A549 (cell line): ENCODE results near the gene USP36. TPM values are rescaled to one million over a fixed set of nuclear protein-coding genes. Genes with fewer than 3 reads are reported as not detected.
"Not testable (repeated sequence)": the region's sequence is repeated elsewhere in the genome, so short reads cannot be mapped to it uniquely, and the experiment has no call there.

Source experiments
- ATAC-seq, 2 experiments: fragments of 200-7000 bp in 1 of 2; fragments of >200 bp in 1 of 2; cut with Nextera tagmentation in 1 of 2; cut with Tn5 transposase in 1 of 2; 3 replicates each; pipeline versions ENCODE4 v1.8.0 to v1.9.1; 2018 to 2020; ENCODE audit warnings: mild to moderate bottlenecking in 1 of 2, moderate library complexity in 1 of 2
- CTCF ChIA-PET: fragments of 300-600 bp; sonication (Branson Sonifier 250); formaldehyde crosslinking; extraction: SDS; loops from one replicate; lab custom pipeline; 2021; ENCODE audit warnings: antibody characterized with exemption, inconsistent platforms; lab: Yijun Ruan, JAX
- POLR2A ChIA-PET: fragments of 350-600 bp; formaldehyde crosslinking; extraction: SDS; loops from one replicate; lab custom pipeline; 2021; ENCODE audit warnings: antibody characterized with exemption, inconsistent platforms; lab: Yijun Ruan, JAX
- DNase-seq, 2 experiments: peaks; one replicate each; pipeline versions ENCODE4 v3.0.0 to v3.0.0-alpha.2; 2011 to 2016; ENCODE audit warnings: low read depth in 1 of 2, low spot score in 1 of 2
- FAIRE-seq: peaks from 2 replicates; lab custom pipeline; 2011; peaks lifted over from hg19 to GRCh38; lab: Jason Lieb, UNC
- H3K27ac ChIP-seq, 2 experiments: fragments of >200 bp; sonication (Bioruptor Twin); formaldehyde crosslinking; 3 replicates each; pipeline ENCODE4 v1.5.1; 2016 to 2017
- H3K4me1 ChIP-seq: fragments of >200 bp; sonication (Bioruptor Twin); formaldehyde crosslinking; 3 replicates; pipeline ENCODE4 v1.6.1; 2016
- H3K4me2 ChIP-seq: fragments of >200 bp; sonication (Bioruptor Twin); formaldehyde crosslinking; 3 replicates; pipeline ENCODE4 v1.6.1; 2016
- H3K4me3 ChIP-seq: fragments of >200 bp; sonication (Bioruptor Twin); formaldehyde crosslinking; 3 replicates; pipeline ENCODE4 v1.5.1; 2016
- H3K9me3 ChIP-seq: fragments of >200 bp; sonication (Bioruptor Twin); formaldehyde crosslinking; 3 replicates; pipeline ENCODE4 v1.6.1; 2016
- BHLHE40 ChIP-seq: IDR thresholded peaks from 2 replicates; pipeline ENCODE4 v1.6.1; 2012; ENCODE audit warnings: low read depth, low read length, inconsistent platforms
- CHD4 ChIP-seq: fragments of 200-600 bp; sonication (generic); IDR thresholded peaks from 2 replicates; pipeline ENCODE4 v1.6.1; 2016; ENCODE audit warnings: antibody characterized with exemption, mild to moderate bottlenecking, borderline replicate concordance
- E2F6 ChIP-seq: IDR thresholded peaks from 2 replicates; pipeline ENCODE4 v1.6.1; 2012; ENCODE audit warnings: low read depth, borderline replicate concordance
- ELK1 ChIP-seq: fragments of 150-350 bp; IDR thresholded peaks from 2 replicates; pipeline ENCODE4 v1.6.1; 2014; ENCODE audit warnings: low read depth, mild to moderate bottlenecking, low read length
- EP300 ChIP-seq, 2 experiments: fragments of >200 bp; sonication (Bioruptor Twin); formaldehyde crosslinking; IDR thresholded peaks; 2 replicates in 1 of 2; 3 replicates in 1 of 2; pipeline ENCODE4 v1.6.1; 2016 to 2017
- HES2 ChIP-seq: fragments of >200 bp; sonication (Bioruptor Twin); formaldehyde crosslinking; IDR thresholded peaks from 2 replicates; pipeline ENCODE4 v1.6.1; 2016
- HMGXB4 ChIP-seq: fragments of 250-450 bp; sonication (Bioruptor Pico); IDR thresholded peaks from 2 replicates; pipeline ENCODE4 v1.5.0; 2021; ENCODE audit warnings: mild to moderate bottlenecking, moderate library complexity, borderline replicate concordance
- KDM1A ChIP-seq: fragments of 200-600 bp; sonication (generic); IDR thresholded peaks from 2 replicates; pipeline ENCODE4 v1.6.1; 2016; ENCODE audit warnings: low read depth, mild to moderate bottlenecking
- MAFK ChIP-seq: fragments of 450-650 bp; IDR thresholded peaks from 2 replicates; pipeline ENCODE4 v1.6.1; 2014; ENCODE audit not compliant: partially characterized antibody
- MAX ChIP-seq: IDR thresholded peaks from 2 replicates; pipeline ENCODE4 v1.6.1; 2012
- NR3C1 ChIP-seq: fragments of >200 bp; sonication (Bioruptor Twin); formaldehyde crosslinking; IDR thresholded peaks from 3 replicates; pipeline ENCODE4 v1.6.1; 2017
- POLR2A ChIP-seq: IDR thresholded peaks from 2 replicates; pipeline ENCODE4 v1.6.1; 2012; ENCODE audit warnings: mild to moderate bottlenecking, low read length
- RARB ChIP-seq: fragments of 250-450 bp; sonication (Bioruptor Pico); IDR thresholded peaks from 2 replicates; pipeline ENCODE4 v1.8.0; 2021; ENCODE audit warnings: mild to moderate bottlenecking, moderate library complexity
- RNF2 ChIP-seq: fragments of 200-600 bp; sonication (generic); IDR thresholded peaks from 2 replicates; pipeline ENCODE4 v1.6.1; 2016; ENCODE audit warnings: low read depth, mild to moderate bottlenecking, antibody characterized with exemption, moderate library complexity, borderline replicate concordance
- TFCP2L1 ChIP-seq: fragments of 250-450 bp; sonication (Bioruptor Pico); IDR thresholded peaks from 2 replicates; pipeline ENCODE4 v1.5.0; 2021; ENCODE audit warnings: mild to moderate bottlenecking
- USF2 ChIP-seq: fragments of 450-650 bp; IDR thresholded peaks from 2 replicates; pipeline ENCODE4 v1.6.1; 2014; ENCODE audit warnings: antibody characterized with exemption
- ZSCAN20 ChIP-seq: fragments of 250-450 bp; sonication (Bioruptor Pico); IDR thresholded peaks from 2 replicates; pipeline ENCODE4 v1.8.0; 2022; ENCODE audit warnings: mild to moderate bottlenecking, moderate library complexity
- WGBS: methylation state at CpG from one replicate; pipeline ENCODE4 v1.1.6; 2017; ENCODE audit errors: missing lambda C conversion rate; 5-methylcytosine and 5-hydroxymethylcytosine counted together
- polyA plus RNA-seq, 4 experiments: library from polyadenylated mRNA; depleted of rRNA in 3 of 4; stranded (reverse); fragments of >200 nt; fragmentation: RNase III in 1 of 4; extraction: RNeasy Plus Mini Kit Qiagen cat#74134 plus additional on column Dnase treatment in 1 of 4; gene quantifications; 2 replicates in 3 of 4; 3 replicates in 1 of 4; pipeline ENCODE4 v1.2.3, GENCODE V29; 2011 to 2017

Gene USP36
- polyA plus RNA-seq, 2 of the 4 experiments (the other 2 are of a cell fraction), result 41.1 to 49.0 TPM

GRCh38 chr17:78781893-78782304, 58.7 kb downstream of the USP36 start, which contains the start of gene CYTH1 (continued):
- TF ChIP-seq RARB (no peak), RNF2 (no peak), TFCP2L1 (no peak), HES2 (no peak)

- H3K27ac ChIP-seq, result peak overlapping the region; percentile 87 to 97
- H3K4me2 ChIP-seq, result peak overlapping the region; percentile 91
- ChIA-PET CTCF (interaction anchor here (2.0 kb wide), 1 partner anchor 11 kb away, joined by 5 read pairs; no protein-coding TSS in a partner anchor), POLR2A (no interaction called here)
- H3K4me3 ChIP-seq, result peak overlapping the region; percentile 98
- DNase-seq, result peak in 1 of 2 experiments; percentile 41
- ATAC-seq, result peak; percentile 31 to 32
- H3K9me3 ChIP-seq, result no peaks in the 10 kb centered on the region
- H3K4me1 ChIP-seq, result peaks cover 18% of the 10 kb centered on the region
- TF ChIP-seq EP300 (IDR thresholded peaks at IDR 0.05), result no peak
- TF ChIP-seq KDM1A, result no peak
- peak; percentile 88 for TF ChIP-seq MAFK
- TF ChIP-seq E2F6, result 0 out of 2 replicates have a peak, but pooled peaks have one; percentile 18
- TF ChIP-seq USF2, result no peak
- TF ChIP-seq BHLHE40, result no peak
- TF ChIP-seq MAX, result peak; percentile 38; the same call in 1 of the 2 replicates
- WGBS, result 12% methylated on average over 36 of the region's 68 CpGs
- FAIRE-seq, result no peak
These were observed 59.3 kb downstream of the USP36 start for GRCh38 chr17:78781104-78781892.

GRCh38 chr17:78780335-78780734, 60.3 kb downstream of the USP36 start:
- CTCF ChIA-PET, result interaction anchor here (0.9 to 2.0 kb wide), 3 partner anchors 10 to 66 kb away, joined by 3 to 5 read pairs (median 3); no protein-coding TSS in a partner anchor
- Histone ChIP-seq H3K4me1 (peaks cover 18% of the 10 kb centered on the region), H3K4me3 (no peak overlapping the region), H3K4me2 (peak overlapping the region; percentile 91), H3K27ac (peak overlapping the region in 1 of 2 experiments; percentile 97; a peak in 2 of 6 replicates), H3K9me3 (no peaks in the 10 kb centered on the region)
- no peak for TF ChIP-seq EP300 (IDR thresholded peaks at IDR 0.05)
- TF ChIP-seq ZSCAN20 (CRISPR knock-in tag), result no peak
- POLR2A ChIA-PET, result no interaction called here
- no peak for DNase-seq
- ATAC-seq, result no peak
- FAIRE-seq, result no peak
- WGBS, result 92% methylated on average over 6 of the region's 6 CpGs

- H3K27ac ChIP-seq, result peak overlapping the region in 1 of 2 experiments; percentile 38; a peak in 2 of 6 replicates
- TF ChIP-seq NR3C1 (no peak), E2F6 (no peak), POLR2A (no peak), ELK1 (no peak), CHD4 (no peak), HMGXB4 (no peak)
- peaks cover 19% of the 10 kb centered on the region for H3K4me1 ChIP-seq
- no peak for DNase-seq
- H3K4me2 ChIP-seq, result no peak overlapping the region; the same call in 2 of the 3 replicates
- FAIRE-seq, result no peak
- 86% methylated on average over 3 of the region's 3 CpGs for WGBS
- no peak for ATAC-seq
- ChIA-PET POLR2A (no interaction called here), CTCF (interaction anchor here (0.9 to 2.0 kb wide), 3 partner anchors 9 to 66 kb away, joined by 3 to 5 read pairs (median 3); no protein-coding TSS in a partner anchor)
- H3K4me3 ChIP-seq, result no peak overlapping the region
- H3K9me3 ChIP-seq, result no peaks in the 10 kb centered on the region
These were observed 60.8 kb downstream of the USP36 start for GRCh38 chr17:78779850-78780249.

- DNase-seq, ATAC-seq, H3K4me3 ChIP-seq, POLR2A ChIA-PET, H3K27ac ChIP-seq, FAIRE-seq, H3K4me2 ChIP-seq, H3K9me3 ChIP-seq: not testable (repeated sequence)
- CTCF ChIA-PET, result interaction anchor here (0.6 to 2.0 kb wide), 4 partner anchors 9 to 282 kb away, joined by 3 to 5 read pairs (median 4); no protein-coding TSS in a partner anchor
- WGBS, result 88% methylated on average over 5 of the region's 5 CpGs
- H3K4me1 ChIP-seq, result peaks cover 21% of the 10 kb centered on the region
These were observed 61.3 kb downstream of the USP36 start for GRCh38 chr17:78779286-78779651.
